IPS DF 4.7 (cell line): Measurements from ENCODE around the gene THAP9.
"Not testable (repeated sequence)": the region's sequence is repeated elsewhere in the genome, so short reads cannot be mapped to it uniquely, and the experiment has no call there.

ENCODE experiments used
- DNase-seq: peaks from one replicate; pipeline ENCODE4 v3.0.0-alpha.2; 2013; ENCODE audit warnings: low spot score; ENCODE audit errors: extremely low read depth

Gene THAP9

DNA sequence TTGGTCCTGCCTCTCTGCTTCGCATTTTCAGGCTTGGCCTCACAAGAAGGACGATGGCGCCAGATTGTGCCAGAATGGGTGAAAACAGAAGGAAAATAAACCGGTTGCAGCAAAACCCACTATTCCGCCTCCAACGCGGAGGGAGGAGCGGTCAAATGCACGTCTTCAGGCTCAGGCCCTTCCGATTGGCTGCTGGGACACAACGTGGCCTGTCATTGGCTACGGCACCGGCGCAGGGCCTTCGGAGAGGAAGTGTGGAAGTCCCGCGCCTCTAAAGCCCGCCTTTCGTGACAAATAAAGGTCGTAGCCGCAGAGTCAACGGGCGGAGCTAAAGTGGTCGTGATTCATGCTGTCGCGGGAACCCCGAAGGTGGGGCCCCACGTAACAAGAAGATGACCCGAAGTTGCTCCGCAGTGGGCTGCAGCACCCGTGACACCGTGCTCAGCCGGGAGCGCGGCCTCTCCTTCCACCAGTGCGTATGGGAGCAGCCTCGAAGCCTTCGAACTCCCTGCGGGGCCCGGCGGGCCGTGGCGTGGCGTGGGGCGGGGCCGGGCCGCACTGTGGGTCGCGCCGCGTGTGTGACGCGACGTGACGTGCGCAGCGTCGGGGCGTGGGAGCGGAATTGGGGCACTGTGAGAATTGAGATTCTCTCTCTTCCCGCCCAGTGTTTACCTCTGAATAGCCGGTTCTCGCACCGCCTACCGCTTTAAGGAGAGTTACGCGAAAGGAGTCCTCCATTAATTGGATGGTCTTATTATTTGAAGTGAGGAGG is at the start of gene THAP9:
THAP9 (plus strand) TSS at position 325 of the 772 bp plus-strand sequence; CDS start at position 393, 68 bp downstream.
- peak; percentile 90 for DNase-seq

GRCh38 chr4:82851318-82851717 is 49.2 kb upstream of the THAP9 start:
- no peak for DNase-seq

DNA sequence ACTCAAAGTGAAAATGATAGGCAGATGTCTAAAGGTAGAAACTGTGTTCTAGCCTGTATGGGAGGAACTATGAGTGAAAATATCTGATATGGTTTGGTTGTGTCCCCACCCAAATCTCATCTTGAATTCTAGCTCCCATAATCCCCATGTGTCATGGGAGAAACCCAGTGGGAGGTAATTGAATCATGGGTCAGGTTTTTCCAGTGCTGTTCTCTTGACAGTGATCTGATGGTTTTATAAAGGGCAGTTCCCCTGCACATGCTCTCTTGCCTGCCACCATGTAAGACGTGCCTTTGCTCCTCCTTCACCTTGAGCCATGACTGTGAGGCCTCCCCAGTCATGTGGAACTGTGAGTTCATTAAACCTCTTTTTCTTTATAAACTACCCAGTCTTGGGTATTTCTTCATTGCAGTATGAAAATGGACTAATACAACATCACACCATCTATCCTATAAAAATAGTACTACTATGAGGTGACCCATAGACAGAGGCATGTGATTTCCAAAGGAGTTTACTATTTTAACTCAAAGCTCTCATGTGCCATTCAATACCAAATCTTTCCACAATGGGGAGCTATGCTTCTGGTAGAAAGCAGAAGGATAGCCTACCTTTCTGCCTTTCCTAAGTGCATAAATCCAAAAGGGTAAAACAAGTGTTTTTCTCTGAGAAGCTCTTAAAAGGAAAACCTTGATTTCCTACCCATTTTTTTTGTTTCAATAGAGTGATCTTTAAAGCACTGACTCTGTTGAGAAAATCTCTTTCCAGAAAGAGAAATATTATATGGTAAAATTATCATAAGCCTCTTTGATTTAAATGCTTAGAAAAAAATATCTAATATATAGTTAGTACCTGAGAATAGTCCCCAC is 48.4 kb upstream of the THAP9 start:
- no peak for DNase-seq

- DNase-seq = no peak
Measured at GRCh38 chr4:82852751-82853285, 47.7 kb upstream of the THAP9 start.

- not testable (repeated sequence) for DNase-seq
Measured at GRCh38 chr4:82860487-82860886, 40.0 kb upstream of the THAP9 start.

DNA sequence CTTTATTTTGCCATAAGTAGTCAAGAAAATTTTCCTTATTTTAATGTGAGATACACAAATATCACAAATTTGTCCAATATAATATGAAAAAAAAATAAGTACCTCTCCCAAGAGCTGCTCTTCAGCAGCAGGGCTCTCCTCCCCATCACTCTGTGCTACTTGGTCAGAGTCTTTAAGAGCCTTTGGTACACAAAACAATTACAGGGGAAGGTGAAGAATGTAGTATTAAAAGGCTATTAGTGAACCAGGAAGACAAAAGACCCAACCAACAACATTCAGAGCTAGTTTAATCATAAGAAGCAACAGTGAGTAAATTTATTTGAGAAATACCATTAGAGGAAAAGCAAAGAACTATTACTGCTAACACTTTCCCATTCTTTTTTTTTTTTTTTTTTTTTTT is 39.0 kb upstream of the THAP9 start:
- DNase-seq = no peak

DNA sequence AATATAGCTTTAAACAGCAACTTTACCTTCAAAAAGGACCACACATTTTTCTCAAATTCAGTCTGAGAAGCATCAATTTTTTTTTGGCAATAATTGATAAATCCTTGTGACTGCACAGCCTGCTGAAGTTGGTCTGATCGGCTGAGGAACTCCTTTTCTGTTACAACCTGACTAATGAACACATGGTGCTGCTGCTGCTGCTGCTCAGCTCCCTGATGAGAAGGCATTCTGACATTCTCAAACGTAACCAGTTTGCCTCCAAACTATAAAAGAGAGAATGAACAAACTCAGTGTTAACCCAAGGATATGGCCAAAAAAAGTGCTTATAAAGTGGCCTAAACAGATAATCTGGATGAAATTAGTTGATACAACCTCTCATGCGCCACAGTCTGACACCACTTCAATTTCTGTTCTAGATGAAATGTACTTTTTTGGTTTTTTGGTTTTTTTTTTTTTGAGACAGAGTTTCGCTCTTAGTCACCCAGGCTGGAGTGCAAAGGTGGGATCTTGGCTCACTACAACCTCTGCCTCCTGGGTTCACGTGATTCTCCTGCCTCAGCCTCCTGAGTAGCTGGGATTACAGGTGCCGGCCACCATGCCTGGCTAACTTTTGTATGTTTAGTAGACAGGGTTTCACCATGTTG is 36.1 kb upstream of the THAP9 start:
- DNase-seq = no peak

DNA sequence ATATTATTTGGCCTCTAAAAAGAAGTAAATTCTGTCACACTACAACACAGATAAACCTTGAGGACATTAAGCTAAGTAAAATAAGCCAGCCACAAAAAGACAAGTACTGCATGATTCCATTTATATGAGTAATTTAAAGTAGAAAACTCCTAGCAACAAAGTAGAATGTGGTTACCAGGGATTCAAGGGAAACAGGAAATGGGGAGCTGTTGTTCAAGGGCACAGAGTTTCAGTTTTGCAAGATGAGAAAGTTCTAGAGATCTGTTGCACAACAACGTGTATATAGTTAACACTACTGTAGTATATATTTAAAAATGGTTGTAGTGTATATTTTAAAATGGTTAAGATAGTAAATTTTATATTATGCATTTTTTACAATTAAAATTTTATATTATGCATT is 34.9 kb upstream of the THAP9 start:
- no peak for DNase-seq

DNA sequence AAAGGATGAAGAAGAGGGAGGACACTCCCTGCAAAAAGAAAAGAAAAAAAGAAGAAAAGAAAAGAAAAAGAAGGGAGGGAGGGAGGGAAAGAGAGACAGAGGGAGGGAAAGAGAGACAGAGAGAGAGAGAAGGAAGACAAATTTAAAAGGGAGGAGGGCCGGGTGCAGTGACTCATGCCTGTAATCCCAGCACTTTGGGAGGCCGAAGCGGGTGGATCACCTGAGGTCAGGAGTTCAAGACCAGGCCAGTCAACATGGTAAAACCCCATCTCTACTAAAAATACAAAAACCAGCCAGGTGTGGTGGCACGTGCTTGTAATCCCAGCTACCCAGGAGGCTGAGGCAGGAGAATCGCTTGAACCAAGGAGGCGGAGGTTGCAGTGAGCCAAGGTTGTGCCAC is 34.5 kb upstream of the THAP9 start:
- not testable (repeated sequence) for DNase-seq

GRCh38 chr4:82866706-82867385 is 33.7 kb upstream of the THAP9 start:
- DNase-seq = no peak

GRCh38 chr4:82868572-82868971 is 32.0 kb upstream of the THAP9 start:
- DNase-seq = no peak

- DNase-seq = no peak
Measured at GRCh38 chr4:82885410-82885809, 15.1 kb upstream of the THAP9 start.

- no peak for DNase-seq
Measured at GRCh38 chr4:82886147-82886942, 14.2 kb upstream of the THAP9 start.

DNA sequence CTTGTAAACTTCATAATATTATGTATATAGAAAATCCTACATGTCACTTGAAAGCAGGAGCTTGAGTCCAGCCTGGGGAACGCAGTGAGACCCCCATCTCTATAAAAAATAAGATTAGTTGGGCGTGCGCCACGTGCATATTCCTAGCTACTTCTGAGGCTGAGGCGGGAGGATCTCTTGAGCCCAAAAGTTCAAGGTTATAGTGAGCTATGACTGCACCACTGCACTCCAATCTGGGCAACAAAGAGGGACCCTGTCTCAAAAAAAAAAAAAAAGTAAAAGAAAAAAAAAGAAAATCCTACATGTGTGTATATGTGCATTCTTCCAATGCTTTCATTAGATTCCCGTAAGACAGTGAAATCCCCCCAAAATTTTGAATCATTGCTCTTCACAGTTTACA is 11.2 kb upstream of the THAP9 start:
- DNase-seq = no peak

DNA sequence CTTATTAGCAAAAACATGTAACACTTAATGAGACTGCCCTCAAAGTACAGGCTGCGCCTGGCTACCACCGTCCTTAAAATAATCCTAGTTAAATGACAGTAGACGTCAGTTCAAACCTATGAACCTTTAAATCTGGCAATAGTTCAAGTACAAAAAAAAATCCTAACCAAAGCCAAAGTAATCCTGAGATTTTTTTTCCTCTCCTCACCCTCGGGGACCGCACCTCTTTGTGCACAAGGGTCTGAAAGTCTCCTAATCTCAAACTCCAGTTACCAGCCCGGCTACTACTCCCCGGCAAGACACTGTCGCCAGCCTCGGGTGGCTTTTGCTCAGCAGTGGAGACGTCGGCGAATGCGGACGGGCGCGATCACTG is 10.0 kb upstream of the THAP9 start:
- DNase-seq = no peak

DNA sequence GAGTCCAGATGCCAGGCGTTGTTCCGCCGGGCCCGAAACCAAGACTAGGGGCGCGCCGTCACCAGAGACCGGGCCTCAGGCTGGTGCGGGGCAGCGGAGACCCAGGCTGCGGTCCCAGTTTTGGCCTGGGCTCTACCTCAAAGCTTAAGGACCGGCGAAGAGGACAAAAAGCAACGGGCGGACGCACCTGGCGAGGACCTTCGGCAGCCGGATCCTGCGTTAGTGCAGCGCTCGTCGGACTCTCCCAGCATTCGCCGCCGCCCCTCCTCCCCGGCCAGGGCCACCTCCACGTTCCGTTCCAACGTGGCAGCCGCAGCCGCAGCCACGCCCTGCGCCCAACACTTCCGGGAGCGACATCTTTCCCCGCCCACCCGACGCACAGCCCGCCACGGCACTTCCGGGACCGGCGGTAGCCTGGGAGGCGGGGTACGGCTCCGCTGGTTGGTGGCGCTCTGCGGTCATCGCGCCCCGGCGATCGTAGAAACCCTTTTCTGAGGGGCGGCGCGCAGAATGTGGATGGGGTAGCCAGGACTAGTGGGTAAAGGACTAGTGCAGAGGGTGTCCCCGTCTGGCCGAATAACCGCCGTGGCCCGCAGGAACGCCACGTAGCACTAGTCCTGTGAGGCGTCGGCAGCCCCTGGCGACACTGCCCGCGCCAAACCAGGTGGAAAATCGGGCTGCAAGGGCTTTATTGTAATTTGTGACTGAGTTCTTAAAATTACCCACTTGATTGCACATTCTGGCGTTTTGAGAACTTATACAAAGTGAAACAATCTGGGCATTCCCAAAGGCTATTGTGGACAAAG is 9.4 kb upstream of the THAP9 start, which contains the start of gene SEC31A:
SEC31A (minus strand) TSS at position 253 of the 806 bp plus-strand sequence. CDS start 9,217 bp downstream, outside the sequence.
- DNase-seq = peak; percentile 64

- no peak for DNase-seq
Measured at GRCh38 chr4:82891707-82892466, 8.6 kb upstream of the THAP9 start.

DNA sequence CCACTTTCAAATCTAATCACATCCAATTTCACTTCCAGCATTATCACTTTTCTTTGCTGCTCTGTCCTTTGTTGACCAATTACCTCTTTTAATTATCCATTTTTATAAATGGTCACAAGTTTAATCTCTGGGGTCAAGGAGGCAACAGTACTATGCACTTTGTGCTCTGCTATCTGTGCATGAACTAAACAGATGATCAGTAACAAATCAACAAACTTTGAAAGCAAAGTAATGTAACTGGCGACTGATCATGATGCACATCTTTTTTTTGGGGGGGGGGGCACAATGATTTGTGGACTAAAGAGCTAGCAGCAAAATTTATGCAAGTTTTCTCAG is 8.1 kb upstream of the THAP9 start:
- DNase-seq = no peak

DNA sequence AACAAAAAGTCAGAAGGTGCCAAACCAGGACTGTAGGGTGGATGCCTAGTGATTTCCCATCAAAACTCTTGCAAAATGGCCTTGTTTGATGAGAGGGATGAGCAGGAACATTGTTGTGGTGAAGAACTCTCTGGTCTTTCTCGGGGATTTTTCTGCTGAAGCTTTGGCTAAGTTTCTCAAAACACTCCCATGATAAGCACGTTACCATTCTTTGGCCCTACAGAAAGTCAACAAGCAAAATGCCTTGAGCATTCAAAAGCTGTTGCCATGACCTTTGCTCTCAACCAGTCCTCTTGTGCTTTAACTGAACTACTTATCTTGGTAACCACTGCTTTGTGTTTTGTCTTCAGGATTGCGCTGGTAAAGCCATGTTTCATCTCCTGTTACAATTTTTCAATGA is 6.6 kb upstream of the THAP9 start:
- DNase-seq = no peak
